Measurements from ENCODE around the gene ARMC9.
"Not testable (repeated sequence)": the region's sequence is repeated elsewhere in the genome, so short reads cannot be mapped to it uniquely, and the experiment has no call there.

Gene ARMC9

DNA sequence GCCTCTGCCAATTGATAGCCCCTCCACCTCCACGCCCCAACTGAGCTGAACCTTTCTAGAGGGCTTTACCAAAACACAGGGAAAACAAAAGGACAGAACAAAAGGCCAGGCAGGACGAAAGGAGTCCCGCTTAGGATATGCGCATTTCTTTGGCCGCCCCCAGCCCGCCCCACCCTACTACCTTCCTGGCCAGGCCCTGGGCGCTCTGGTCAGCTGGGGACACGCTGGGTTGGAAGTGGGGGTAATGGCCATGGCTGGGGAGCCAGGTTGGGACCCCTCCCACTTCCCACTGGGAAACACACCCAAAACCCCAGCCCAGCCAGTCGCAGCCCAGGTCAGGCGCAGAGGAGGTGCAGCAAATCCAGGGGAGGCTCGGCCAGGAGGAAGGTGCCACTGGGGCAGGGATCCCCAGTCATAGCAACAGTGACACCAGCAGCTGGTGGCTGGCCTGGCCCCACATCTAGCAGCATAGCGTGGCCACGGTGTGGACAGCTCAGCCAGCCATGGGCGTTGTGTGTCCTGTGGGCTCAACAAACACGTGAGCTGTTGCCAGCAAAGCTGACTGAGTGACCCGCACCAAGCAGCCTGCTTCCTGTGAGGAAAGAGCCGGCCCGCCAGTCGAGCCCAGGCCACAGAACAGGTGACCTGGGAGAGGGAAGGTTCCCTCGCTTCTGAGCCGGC is 172.5 kb downstream of the ARMC9 start:
- Mint-ChIP-seq H3K27me3 (no peaks in the 10 kb centered on the region), H3K27ac (no peak overlapping the region), H3K9me3 (no peaks in the 10 kb centered on the region), H3K36me3 (no peaks in the 10 kb centered on the region), H3K4me1 (no peaks in the 10 kb centered on the region), H3K4me3 (no peak overlapping the region)
- DNase-seq (ENCODE audit: low spot score in 2 of 2) (no peak), ATAC-seq (ENCODE audit: low read depth) (no peak)

DNA sequence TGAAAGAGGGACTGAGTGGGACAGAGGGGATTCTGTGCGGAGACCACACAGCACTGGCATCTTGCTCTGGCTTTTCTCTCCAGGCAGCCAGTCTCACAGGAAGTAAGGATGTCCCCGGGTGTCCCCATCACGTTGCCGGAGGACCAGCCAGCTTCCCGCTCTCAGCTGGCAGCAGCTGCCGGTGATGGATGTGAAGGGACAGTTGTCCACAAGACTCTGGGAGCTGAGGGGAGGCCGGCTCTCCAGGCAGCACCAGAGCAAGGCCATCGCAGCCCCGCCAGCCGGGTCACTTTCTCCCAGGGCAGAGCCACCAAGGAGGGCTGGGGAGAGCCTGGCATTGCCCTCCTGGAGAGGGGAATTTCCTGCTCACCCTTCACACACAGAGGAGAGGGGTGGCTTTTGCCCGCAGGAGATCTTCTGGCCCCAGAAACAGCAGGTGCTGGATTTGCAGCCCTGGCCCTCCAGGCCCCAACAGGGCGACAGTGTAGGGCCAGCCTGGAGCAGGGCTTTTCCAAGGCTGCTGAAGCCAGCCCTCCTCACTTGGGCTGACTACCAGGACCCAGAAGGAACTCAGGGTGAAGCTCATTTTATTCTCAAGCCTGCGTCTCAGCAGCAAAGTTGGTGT is 173.1 kb downstream of the ARMC9 start:
- Mint-ChIP-seq H3K27ac (no peak overlapping the region), H3K4me3 (no peak overlapping the region), H3K36me3 (no peaks in the 10 kb centered on the region), H3K9me3 (no peaks in the 10 kb centered on the region), H3K27me3 (no peaks in the 10 kb centered on the region), H3K4me1 (no peaks in the 10 kb centered on the region)
- ATAC-seq (ENCODE audit: low read depth) (no peak), DNase-seq (ENCODE audit: low spot score in 2 of 2) (no peak)

DNA sequence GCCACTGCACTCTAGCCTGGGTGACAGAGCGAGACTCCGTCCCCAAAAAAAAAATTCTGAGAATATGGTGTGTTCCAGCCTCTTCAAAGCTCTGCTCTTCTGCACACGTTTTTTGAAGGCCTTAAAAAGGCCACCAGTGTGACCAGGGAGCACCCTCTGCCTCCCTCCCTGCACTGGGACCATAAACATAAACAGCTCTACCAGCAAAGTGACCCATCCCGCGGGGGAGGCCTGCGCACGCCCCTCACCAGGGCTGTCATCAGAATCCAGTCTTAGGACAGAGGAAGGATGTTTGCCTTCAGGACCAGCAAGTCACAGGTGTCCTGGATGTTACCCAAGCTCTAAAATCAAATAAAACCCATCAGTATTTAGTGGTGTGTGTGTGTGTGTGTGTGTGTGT is 173.9 kb downstream of the ARMC9 start:
- DNase-seq (ENCODE audit: low spot score in 2 of 2) (no peak), ATAC-seq (ENCODE audit: low read depth) (no peak)
- no peaks in the 10 kb centered on the region for H3K9me3 Mint-ChIP-seq
- no peaks in the 10 kb centered on the region for H3K27me3 Mint-ChIP-seq
- H3K4me1 Mint-ChIP-seq, result no peaks in the 10 kb centered on the region
- H3K27ac Mint-ChIP-seq, result no peak overlapping the region
- H3K36me3 Mint-ChIP-seq, result no peaks in the 10 kb centered on the region
- no peak overlapping the region for H3K4me3 Mint-ChIP-seq

DNA sequence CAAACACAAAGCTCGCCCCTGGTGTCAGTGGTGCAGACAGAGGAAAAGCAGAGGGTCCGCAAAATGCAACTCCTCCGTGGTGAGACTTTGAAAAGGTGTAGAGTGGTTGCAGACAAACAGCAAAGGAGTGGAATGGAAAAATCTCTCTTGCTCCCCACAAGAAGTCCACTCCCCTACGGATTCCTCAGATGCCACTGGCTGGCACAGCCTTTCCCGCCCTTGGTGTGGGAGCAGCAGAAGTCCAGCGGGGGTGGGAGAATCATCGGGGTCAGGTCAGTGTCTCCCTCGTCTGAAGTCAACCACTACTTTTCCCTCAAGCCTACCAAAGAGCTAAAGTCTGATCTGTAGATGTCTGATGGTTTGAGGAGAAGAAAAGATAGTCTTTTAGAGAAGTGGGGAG is 174.8 kb downstream of the ARMC9 start:
- no peaks in the 10 kb centered on the region for H3K27me3 Mint-ChIP-seq
- H3K36me3 Mint-ChIP-seq, result no peaks in the 10 kb centered on the region
- no peak overlapping the region for H3K4me3 Mint-ChIP-seq
- H3K27ac Mint-ChIP-seq, result no peak overlapping the region
- H3K9me3 Mint-ChIP-seq, result no peaks in the 10 kb centered on the region
- DNase-seq (ENCODE audit: low spot score in 2 of 2), result no peak
- ATAC-seq (ENCODE audit: low read depth), result no peak
- no peaks in the 10 kb centered on the region for H3K4me1 Mint-ChIP-seq

DNA sequence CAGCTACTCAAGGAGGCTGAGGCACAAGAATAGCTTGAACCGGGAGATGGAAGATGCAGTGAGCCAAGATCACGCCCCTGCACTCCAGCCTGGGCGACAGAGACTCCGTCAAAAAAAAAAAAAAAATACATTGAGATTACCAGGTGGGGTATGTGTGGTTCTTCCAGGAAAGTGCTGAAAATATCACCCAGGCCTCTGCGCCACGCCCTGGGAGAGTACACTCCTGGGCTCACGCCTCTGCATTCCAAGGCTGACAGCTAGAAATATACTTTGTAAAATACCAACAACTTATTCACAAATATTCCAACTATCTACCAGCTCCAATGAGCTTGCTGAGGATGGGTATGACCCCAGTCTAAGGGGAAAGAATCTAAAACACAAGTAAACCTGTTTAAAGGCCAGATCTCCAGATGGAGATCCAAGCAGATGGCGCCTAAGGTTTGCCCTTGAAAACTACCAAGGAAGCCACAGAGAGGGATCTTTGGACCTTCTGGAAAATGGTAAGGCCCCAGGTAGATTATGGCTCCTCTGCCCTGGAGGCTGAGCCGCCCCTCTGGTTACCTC is 175.4 kb downstream of the ARMC9 start:
- no peak overlapping the region for H3K27ac Mint-ChIP-seq
- no peak overlapping the region for H3K4me3 Mint-ChIP-seq
- H3K4me1 Mint-ChIP-seq, result no peaks in the 10 kb centered on the region
- no peaks in the 10 kb centered on the region for H3K27me3 Mint-ChIP-seq
- no peaks in the 10 kb centered on the region for H3K9me3 Mint-ChIP-seq
- no peaks in the 10 kb centered on the region for H3K36me3 Mint-ChIP-seq
- DNase-seq (ENCODE audit: low spot score in 2 of 2) (no peak), ATAC-seq (ENCODE audit: low read depth) (no peak)

DNA sequence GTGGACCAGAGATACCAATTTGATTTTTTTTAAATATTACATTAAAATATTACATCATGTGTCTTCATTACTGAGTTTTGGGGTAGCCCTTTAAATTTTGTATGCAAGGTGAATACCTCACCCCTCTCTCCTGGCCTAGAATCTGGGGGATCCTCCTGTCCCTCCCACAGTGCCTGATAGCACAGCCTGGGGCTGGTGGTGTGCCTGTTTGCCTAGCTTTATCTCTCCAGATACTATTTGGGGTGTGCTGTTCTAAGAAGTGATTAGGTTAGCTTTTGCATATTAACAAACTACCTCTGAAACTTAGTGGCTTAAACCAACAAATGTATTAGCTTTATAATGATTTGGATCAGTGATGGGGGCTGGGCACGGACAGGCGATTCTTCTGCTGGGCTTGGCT is 176.3 kb downstream of the ARMC9 start:
- no peaks in the 10 kb centered on the region for H3K4me1 Mint-ChIP-seq
- DNase-seq (ENCODE audit: low spot score in 2 of 2) (no peak), ATAC-seq (ENCODE audit: low read depth) (no peak)
- peaks cover 1% of the 10 kb centered on the region for H3K27me3 Mint-ChIP-seq
- no peak overlapping the region for H3K4me3 Mint-ChIP-seq
- no peak overlapping the region for H3K27ac Mint-ChIP-seq
- H3K36me3 Mint-ChIP-seq, result no peaks in the 10 kb centered on the region
- H3K9me3 Mint-ChIP-seq, result no peaks in the 10 kb centered on the region

DNA sequence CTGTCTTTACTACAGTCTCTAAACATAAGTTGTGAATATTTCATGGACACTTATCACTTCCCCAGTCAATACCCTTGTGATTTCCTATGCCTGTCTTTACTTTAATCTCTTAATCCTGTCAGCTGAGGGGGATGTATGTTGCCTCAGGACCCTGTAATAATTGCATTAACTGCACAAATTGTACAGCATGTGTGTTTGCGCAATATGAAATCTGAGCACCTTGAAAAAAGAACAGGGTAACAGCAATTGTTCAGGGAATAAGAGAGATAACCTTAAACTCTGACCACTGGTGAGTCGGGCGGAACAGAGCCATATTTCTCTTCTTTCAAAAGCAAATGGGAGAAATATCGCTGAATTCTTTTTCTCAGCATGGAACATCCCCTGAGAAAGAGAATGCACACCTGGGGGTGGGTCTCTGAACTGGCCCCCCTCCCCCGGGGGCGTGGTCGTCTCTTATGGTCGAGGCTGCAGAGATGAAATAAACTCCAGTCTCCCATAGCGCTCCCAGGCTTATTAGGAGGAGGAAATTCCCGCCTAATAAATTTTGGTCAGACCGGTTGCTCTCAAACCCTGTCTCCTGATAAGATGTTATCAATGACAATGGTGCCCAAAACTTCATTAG is 177.7 kb downstream of the ARMC9 start:
- not testable (repeated sequence) for H3K27me3 Mint-ChIP-seq; DNase-seq (ENCODE audit: low spot score in 2 of 2); H3K4me1 Mint-ChIP-seq; H3K36me3 Mint-ChIP-seq; H3K4me3 Mint-ChIP-seq; H3K9me3 Mint-ChIP-seq; H3K27ac Mint-ChIP-seq; ATAC-seq (ENCODE audit: low read depth)

DNA sequence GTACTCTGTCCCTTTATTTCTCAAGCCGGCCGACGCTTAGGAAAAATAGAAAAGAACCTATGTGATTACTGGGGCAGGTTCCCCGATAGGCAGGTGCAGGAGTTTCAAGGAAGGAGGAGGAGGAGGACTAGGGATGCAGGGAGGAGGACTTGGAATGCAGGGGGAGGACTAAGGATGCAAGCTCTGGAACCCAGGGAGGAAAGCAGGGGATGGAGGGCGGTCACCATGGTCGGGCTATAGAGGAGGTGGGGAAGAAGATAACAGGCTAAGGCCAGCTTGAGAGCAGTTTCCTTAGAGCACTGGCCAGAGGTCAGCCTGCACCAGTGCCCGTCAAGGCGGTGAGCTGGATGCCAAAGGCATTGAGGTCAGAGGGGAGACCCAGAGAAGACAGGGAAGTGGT is 178.4 kb downstream of the ARMC9 start:
- Mint-ChIP-seq H3K36me3 (peaks cover 4% of the 10 kb centered on the region), H3K4me3 (no peak overlapping the region), H3K27ac (no peak overlapping the region), H3K4me1 (peaks cover 5% of the 10 kb centered on the region), H3K9me3 (no peaks in the 10 kb centered on the region), H3K27me3 (peaks cover 9% of the 10 kb centered on the region)
- no peak for DNase-seq (ENCODE audit: low spot score in 2 of 2)
- no peak for ATAC-seq (ENCODE audit: low read depth)

DNA sequence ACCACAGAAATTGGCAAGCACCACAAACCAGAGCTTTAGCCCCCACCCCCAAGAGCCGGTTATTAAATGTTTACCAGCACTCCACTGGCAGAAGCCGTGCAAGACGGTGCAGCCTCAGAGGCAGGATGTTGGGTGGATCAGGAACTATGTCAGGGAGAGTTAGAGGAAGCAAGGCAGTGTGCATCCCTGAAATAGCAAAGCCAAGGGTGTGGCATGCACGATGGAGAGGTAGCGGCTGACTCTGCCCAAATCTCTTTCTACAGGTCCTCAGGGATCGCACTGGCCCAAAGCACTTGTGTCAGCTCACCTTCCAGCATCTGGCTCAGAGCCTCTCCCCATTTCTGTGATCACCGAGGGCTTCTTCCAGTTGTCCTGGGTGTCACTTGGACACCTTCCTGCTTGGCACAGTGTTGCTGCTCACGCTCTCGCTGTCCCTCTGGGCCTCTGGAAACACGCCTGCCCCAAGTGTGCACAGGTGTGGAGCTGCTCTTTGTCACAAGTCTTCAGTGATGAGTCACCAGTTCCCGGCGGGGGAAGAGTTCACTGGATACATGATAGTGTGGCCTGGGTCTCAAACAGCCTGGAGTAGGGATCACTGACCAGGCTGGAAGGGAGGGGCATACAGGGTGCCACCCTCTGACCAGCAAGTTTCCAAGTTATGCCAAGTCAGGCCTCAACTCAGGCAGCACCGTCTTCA is 179.7 kb downstream of the ARMC9 start:
- ATAC-seq (ENCODE audit: low read depth), result no peak
- H3K36me3 Mint-ChIP-seq, result peaks cover 4% of the 10 kb centered on the region
- H3K27me3 Mint-ChIP-seq, result peaks cover 9% of the 10 kb centered on the region
- DNase-seq (ENCODE audit: low spot score in 2 of 2), result no peak
- H3K4me3 Mint-ChIP-seq, result no peak overlapping the region
- H3K9me3 Mint-ChIP-seq, result no peaks in the 10 kb centered on the region
- peaks cover 5% of the 10 kb centered on the region for H3K4me1 Mint-ChIP-seq
- H3K27ac Mint-ChIP-seq, result no peak overlapping the region

DNA sequence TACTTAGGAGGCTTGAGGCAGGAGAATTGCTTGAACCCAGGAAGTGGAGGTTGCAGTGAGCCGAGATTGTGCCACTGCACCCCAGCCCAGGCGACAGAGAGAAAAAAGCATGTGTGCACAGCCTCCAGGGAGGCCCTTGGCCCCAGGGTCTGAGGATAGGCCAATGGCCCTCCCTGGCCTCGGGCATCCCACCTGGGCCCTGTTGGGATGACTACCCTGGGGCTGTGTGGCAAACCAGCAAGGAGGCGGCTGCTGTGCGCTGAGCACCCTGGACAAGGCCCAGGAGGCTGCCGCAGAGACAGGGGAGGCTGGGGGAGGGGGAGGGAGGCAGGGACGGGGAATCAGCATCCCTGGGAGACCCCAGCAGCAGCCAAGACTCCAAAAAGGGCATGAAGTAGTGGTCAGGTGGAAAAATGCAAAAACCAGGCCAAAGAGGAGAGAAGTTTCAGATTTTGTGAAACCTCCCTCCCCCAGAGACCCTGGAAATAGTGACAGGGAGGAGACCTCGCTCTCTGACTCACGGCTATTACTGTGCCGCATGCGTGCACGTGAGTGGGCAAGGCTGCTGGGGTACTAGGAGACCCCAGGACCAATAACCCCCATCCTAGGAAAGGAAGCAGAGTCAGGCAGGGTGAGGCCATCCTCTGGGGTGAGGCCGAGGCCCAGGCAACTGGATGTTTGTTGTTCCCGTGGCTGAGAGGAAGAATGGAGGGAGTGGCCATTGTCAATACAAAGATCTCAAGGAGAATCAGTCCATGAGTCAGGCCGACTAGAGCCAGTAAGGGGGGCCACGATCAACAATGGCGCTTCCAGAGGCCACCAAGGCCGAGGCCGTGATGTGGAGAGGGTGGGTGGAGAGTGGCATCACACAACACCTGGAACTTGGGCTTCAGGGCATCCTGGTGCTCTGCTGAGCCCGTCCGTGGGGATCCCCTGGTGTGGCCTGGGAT is 181.1 kb downstream of the ARMC9 start:
- Mint-ChIP-seq H3K27ac (no peak overlapping the region), H3K9me3 (no peaks in the 10 kb centered on the region), H3K27me3 (peaks cover 9% of the 10 kb centered on the region), H3K4me3 (no peak overlapping the region), H3K36me3 (peaks cover 4% of the 10 kb centered on the region), H3K4me1 (peaks cover 5% of the 10 kb centered on the region)
- ATAC-seq (ENCODE audit: low read depth) (no peak), DNase-seq (ENCODE audit: low spot score in 2 of 2) (no peak)

DNA sequence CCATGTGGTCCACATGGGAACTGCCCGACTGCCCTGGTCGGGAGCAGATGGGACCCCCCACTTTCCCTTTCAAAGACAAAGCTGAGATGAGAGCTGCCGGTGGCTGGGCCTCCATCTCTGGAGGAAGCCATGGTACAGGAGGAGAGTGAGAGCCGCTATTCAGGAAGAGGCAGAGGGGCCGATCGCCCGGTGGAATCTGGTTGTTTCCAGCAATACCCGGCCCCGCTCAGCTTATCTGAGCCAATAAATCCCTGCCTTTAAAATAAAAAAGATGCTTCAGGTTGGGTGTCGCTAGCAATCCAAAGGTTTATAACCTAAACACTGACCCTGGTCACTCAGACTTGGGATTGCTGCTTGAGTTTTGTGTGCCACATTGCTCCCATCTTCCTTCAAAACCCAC is 181.9 kb downstream of the ARMC9 start:
- Mint-ChIP-seq H3K36me3 (peaks cover 7% of the 10 kb centered on the region), H3K4me3 (no peak overlapping the region), H3K27ac (no peak overlapping the region), H3K9me3 (peaks cover 4% of the 10 kb centered on the region), H3K4me1 (peaks cover 5% of the 10 kb centered on the region), H3K27me3 (peaks cover 9% of the 10 kb centered on the region)
- DNase-seq (ENCODE audit: low spot score in 2 of 2), result no peak
- no peak for ATAC-seq (ENCODE audit: low read depth)

DNA sequence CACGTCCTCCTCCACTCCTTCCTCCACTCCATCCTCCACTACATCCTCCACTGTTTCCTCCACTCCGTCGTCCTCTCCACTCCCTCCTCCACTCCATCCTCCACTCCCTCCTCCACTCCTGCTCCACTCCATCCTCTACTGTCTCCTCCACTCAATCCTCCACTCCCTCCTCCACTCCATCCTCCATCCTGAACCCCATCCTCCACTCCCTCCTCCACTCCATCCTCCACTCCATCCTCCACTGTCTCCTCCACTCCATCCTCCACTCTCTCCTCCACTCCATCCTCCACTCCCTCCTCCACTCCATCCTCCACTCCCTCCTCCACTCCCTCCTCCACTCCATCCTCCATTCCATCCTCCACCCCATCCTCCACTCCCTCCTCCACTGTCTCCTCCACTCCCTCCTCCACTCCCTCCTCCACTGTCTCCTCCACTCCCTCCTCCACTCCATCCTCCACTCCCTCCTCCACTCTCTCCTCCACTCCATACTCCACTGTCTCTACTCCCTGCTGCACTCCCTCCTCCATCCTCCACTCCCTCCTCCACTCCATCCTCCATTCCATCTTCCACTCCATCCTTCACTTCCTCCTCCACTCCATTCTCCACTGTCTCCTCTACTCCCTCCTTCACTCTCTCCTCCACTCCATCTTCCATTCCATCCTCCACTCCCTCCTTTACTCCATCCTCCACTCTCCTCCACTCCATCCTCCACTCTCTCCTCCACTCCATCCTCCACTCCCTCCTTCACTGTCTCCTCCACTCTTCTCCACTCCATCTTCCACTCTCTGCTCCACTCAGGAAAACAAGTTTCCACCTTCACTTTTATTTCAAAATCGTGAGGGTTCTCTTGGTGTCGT is 182.8 kb downstream of the ARMC9 start:
- ATAC-seq (ENCODE audit: low read depth) (no peak), DNase-seq (ENCODE audit: low spot score in 2 of 2) (no peak)
- Mint-ChIP-seq H3K4me1 (peaks cover 5% of the 10 kb centered on the region), H3K9me3 (peaks cover 7% of the 10 kb centered on the region), H3K36me3 (peaks cover 7% of the 10 kb centered on the region), H3K27me3 (peaks cover 9% of the 10 kb centered on the region), H3K27ac (peak overlapping the region; percentile 29), H3K4me3 (no peak overlapping the region)

DNA sequence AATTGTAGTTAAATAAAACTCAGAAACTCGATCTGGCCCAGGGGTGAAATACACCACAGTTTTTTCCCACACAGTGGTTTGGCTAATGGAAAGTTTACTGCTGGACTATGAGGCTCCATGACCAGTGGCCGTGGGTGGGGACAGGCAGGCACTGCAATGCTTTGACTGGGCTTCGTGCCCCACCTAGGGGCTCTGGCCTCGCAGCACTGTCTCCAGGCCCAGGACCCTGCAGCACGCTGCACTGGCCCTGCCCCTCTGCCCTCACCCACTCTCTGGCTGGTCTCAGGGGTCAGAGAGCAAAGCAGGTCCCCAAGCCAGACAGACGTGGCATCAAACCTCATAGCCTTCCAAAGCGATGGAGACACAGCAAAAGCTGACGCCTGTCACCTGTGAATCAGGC is 183.7 kb downstream of the ARMC9 start:
- H3K27me3 Mint-ChIP-seq, result peaks cover 9% of the 10 kb centered on the region
- no peak overlapping the region for H3K27ac Mint-ChIP-seq
- peaks cover 5% of the 10 kb centered on the region for H3K4me1 Mint-ChIP-seq
- ATAC-seq (ENCODE audit: low read depth), result no peak
- H3K4me3 Mint-ChIP-seq, result no peak overlapping the region
- DNase-seq (ENCODE audit: low spot score in 2 of 2), result no peak
- H3K36me3 Mint-ChIP-seq, result peaks cover 7% of the 10 kb centered on the region
- peaks cover 7% of the 10 kb centered on the region for H3K9me3 Mint-ChIP-seq

Measured in memory B cell (primary cell).